OCI-LY3 (cell line): Measurements from ENCODE around the gene VENTX.

ENCODE experiments used
- H2AFZ ChIP-seq: fragments of 200-600, 300-600 bp; shearing (Covaris generic); 2 replicates; pipeline ENCODE4 v1.6.0; 2014; ENCODE audit warnings: antibody characterized with exemption, low read depth, low read length
- H3K27ac ChIP-seq: fragments of 200-600, 300-600 bp; sonication (generic); 2 replicates; pipeline ENCODE4 v1.5.1; 2014; ENCODE audit warnings: mild to moderate bottlenecking, low read length, moderate library complexity, mixed read lengths
- H3K27me3 ChIP-seq: fragments of 200-600, 300-600 bp; sonication (generic); 2 replicates; pipeline ENCODE4 v1.6.1; 2014; ENCODE audit warnings: low read depth, low read length, mixed read lengths
- H3K36me3 ChIP-seq: fragments of 200-600, 300-600 bp; sonication (generic); replicated peaks from 2 replicates; pipeline ENCODE3; 2014; ENCODE audit warnings: low read depth, low read length, mixed read lengths
- H3K4me1 ChIP-seq: fragments of 300-600, 200-600 bp; sonication (generic); 2 replicates; pipeline ENCODE4 v1.6.1; 2014; ENCODE audit warnings: low read length, mixed read lengths
- H3K4me2 ChIP-seq: fragments of 200-600, 300-600 bp; sonication (generic); 2 replicates; pipeline ENCODE4 v1.6.1; 2014; ENCODE audit warnings: low read length, mixed read lengths
- H3K4me3 ChIP-seq: fragments of 300-600, 200-600 bp; sonication (generic); 2 replicates; pipeline ENCODE4 v1.5.1; 2014; ENCODE audit warnings: antibody characterized with exemption, mild to moderate bottlenecking, low read length, moderate library complexity
- H3K79me2 ChIP-seq: fragments of 300-600, 200-600 bp; shearing (Covaris generic); 2 replicates; pipeline ENCODE4 v1.6.1; 2014; ENCODE audit warnings: mild to moderate bottlenecking, low read length, mixed read lengths
- H3K9ac ChIP-seq: fragments of 300-600, 200-600 bp; shearing (Covaris generic); 2 replicates; pipeline ENCODE4 v1.6.0; 2014; ENCODE audit warnings: mild to moderate bottlenecking, low read length, moderate library complexity
- H3K9me3 ChIP-seq: fragments of 200-600, 300-600 bp; shearing (Covaris generic); 2 replicates; pipeline ENCODE4 v1.6.1; 2014; ENCODE audit warnings: low read length, mixed read lengths; ENCODE audit not compliant: insufficient read depth
- H4K20me1 ChIP-seq: fragments of 200-600, 300-600 bp; sonication (generic); 2 replicates; pipeline ENCODE4 v1.6.1; 2016; ENCODE audit warnings: low read length, mixed read lengths; ENCODE audit not compliant: insufficient read depth
- EZH2phosphoT487 ChIP-seq: fragments of 200-600 bp; shearing (Covaris generic); IDR thresholded peaks from 2 replicates; pipeline ENCODE4 v1.6.1; 2018; ENCODE audit warnings: antibody characterized with exemption, mixed run types, low read depth
- TF ChIP-seq, protein P1 (sequence below): fragments of 200-600, 300-600 bp; sonication (generic); IDR thresholded peaks from 2 replicates; pipeline ENCODE4 v1.5.1; 2014; ENCODE audit warnings: antibody characterized with exemption, low read length, low read depth

The VENTX gene

DNA sequence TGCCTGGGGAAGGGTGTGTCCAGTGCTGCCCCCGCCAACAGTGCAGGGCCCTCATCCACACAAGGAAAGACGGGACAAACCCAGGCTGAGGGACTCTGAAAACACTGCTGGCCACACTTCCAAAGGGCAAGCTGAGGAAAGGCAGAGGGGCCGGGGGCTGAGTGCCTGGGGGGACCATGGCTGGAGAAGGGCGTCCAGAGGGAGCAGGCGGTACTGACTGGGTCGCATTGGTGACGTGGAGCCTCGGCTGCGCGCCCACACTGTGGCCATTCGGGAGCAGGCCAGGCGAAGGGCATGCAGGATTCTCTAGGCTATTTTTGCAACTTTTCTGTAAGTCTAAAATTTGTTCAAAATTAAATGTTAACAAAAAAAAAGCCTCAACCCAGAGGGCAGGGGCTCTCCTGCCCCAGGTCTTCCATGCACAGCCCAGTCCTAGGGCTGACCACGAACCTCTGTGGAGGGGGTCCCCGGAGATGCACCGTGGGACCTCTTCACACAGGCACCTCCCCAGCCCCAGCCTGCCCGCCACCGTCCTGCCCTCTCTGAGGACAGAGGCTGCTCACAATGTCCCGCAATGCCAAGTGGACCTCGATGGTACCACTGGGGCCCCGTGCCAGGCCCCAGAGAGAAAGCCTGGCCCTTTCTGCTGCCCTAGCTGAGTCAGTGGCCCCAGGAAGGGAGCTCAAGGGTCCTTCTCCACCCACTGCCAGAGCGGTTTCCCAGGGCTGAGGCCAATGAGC, 28.6 kb downstream of the VENTX start:
- Histone ChIP-seq H3K27me3 (no peaks in the 10 kb centered on the region), H3K9ac (no peak overlapping the region), H3K4me2 (no peak overlapping the region), H3K36me3 (peaks cover 2% of the 10 kb centered on the region), H3K79me2 (no peaks in the 10 kb centered on the region), H2AFZ (no peak overlapping the region), H3K27ac (no peak overlapping the region), H4K20me1 (peaks cover 6% of the 10 kb centered on the region), H3K4me3 (no peak overlapping the region), H3K4me1 (0 out of 2 replicates have a peak, but pooled peaks cover 2% of the 10 kb centered on the region), H3K9me3 (no peaks in the 10 kb centered on the region)
- TF ChIP-seq EZH2phosphoT487: no peak
- TF ChIP-seq, protein P1, sequence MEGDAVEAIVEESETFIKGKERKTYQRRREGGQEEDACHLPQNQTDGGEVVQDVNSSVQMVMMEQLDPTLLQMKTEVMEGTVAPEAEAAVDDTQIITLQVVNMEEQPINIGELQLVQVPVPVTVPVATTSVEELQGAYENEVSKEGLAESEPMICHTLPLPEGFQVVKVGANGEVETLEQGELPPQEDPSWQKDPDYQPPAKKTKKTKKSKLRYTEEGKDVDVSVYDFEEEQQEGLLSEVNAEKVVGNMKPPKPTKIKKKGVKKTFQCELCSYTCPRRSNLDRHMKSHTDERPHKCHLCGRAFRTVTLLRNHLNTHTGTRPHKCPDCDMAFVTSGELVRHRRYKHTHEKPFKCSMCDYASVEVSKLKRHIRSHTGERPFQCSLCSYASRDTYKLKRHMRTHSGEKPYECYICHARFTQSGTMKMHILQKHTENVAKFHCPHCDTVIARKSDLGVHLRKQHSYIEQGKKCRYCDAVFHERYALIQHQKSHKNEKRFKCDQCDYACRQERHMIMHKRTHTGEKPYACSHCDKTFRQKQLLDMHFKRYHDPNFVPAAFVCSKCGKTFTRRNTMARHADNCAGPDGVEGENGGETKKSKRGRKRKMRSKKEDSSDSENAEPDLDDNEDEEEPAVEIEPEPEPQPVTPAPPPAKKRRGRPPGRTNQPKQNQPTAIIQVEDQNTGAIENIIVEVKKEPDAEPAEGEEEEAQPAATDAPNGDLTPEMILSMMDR: no peak

DNA sequence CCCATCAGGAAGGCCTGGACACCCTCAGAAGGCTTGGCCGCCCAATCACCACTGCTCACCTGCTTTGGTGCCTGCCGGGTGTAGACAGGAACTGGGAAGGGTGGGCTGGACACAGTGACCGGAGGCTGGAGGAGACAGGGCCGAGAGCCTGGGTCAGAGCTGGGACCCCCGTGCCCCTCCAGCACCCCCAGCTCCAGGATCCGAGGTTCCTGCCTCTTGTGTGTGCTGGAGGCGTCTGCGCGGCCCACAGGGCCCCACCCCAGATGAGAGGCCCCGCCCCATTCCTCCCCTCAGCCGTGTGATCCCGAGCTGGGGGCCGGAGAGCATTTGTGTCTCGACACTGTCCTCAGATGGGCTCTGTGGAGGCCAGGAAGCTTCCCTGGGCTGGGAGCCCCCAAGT, 29.6 kb downstream of the VENTX start:
- Histone ChIP-seq H3K27me3 (no peaks in the 10 kb centered on the region), H3K4me1 (0 out of 2 replicates have a peak, but pooled peaks cover 2% of the 10 kb centered on the region), H3K9me3 (no peaks in the 10 kb centered on the region), H2AFZ (no peak overlapping the region), H3K27ac (no peak overlapping the region), H3K9ac (no peak overlapping the region), H3K4me2 (no peak overlapping the region), H3K4me3 (no peak overlapping the region), H4K20me1 (peaks cover 6% of the 10 kb centered on the region), H3K36me3 (peaks cover 2% of the 10 kb centered on the region), H3K79me2 (no peaks in the 10 kb centered on the region)
- TF ChIP-seq, protein P1: no peak
- TF ChIP-seq EZH2phosphoT487: no peak

DNA sequence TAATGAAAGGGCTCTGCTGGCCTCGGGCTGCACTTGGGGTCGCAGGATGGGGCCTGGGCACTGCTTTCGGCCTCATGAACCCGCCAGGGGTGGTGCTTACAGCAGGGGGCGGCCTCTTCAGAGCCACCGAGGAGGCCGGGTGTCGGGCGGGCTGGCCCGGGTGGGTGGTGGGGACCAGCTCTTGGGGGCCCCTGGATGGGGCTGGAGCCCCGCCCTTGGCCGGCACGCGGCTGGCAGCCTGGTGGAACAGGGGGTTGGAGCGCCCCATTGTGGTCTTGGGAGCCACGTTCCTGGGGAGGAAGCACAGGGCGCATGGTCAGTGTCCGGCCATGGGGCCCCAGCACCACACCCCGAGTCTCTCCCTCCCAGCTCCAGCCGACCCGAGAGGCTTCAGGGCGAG, 30.2 kb downstream of the VENTX start:
- H2AFZ ChIP-seq: no peak overlapping the region
- no peak overlapping the region for H3K4me2 ChIP-seq
- peaks cover 1% of the 10 kb centered on the region; the same call in 1 of the 2 replicates for H4K20me1 ChIP-seq
- H3K27me3 ChIP-seq: no peaks in the 10 kb centered on the region
- peaks cover 2% of the 10 kb centered on the region for H3K36me3 ChIP-seq
- TF ChIP-seq, protein P1: no peak
- no peak for TF ChIP-seq EZH2phosphoT487
- H3K4me1 ChIP-seq: no peaks in the 10 kb centered on the region
- no peaks in the 10 kb centered on the region for H3K79me2 ChIP-seq
- no peak overlapping the region for H3K4me3 ChIP-seq
- no peak overlapping the region for H3K9ac ChIP-seq
- no peak overlapping the region for H3K27ac ChIP-seq
- no peaks in the 10 kb centered on the region for H3K9me3 ChIP-seq

DNA sequence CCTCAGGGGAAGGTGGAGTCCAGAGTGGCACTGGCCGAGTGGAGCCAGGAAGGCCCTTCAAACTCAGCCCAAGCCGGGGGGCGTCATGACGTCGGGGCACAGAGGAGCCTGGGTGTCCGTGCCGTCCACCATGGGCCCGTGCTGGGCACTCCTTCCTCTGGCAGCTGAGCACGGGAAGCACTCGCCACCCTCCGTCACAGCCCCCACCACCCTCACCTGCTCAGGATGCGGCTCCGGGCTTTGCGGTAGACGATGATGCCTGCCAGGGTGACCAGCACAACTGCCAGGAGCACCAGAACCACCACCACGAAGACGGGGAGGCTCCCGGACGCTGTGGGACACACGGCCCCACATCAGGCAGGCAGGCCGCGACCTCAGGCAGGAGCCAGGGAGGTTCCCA, 30.9 kb downstream of the VENTX start:
- TF ChIP-seq EZH2phosphoT487: no peak
- TF ChIP-seq, protein P1: no peak
- Histone ChIP-seq H3K79me2 (no peaks in the 10 kb centered on the region), H4K20me1 (no peaks in the 10 kb centered on the region), H3K4me3 (no peak overlapping the region), H3K9me3 (no peaks in the 10 kb centered on the region), H2AFZ (no peak overlapping the region), H3K27me3 (no peaks in the 10 kb centered on the region), H3K27ac (no peak overlapping the region), H3K4me2 (no peak overlapping the region), H3K4me1 (no peaks in the 10 kb centered on the region), H3K9ac (no peak overlapping the region), H3K36me3 (peaks cover 8% of the 10 kb centered on the region)
